NCI-H748 (cell line): ENCODE data around the gene TBC1D19.
"Not testable (repeated sequence)": the region's sequence is repeated elsewhere in the genome, so short reads cannot be mapped to it uniquely, and the experiment has no call there.

Experiments used
- DNase-seq: peaks from one replicate; lab custom pipeline; 2025; ENCODE audit not compliant: unreplicated experiment; lab: John Stamatoyannopoulos, UW

The TBC1D19 gene

GRCh38 chr4:26594778-26595177 lies 10.9 kb downstream of the TBC1D19 start:
- DNase-seq = no peak

DNA sequence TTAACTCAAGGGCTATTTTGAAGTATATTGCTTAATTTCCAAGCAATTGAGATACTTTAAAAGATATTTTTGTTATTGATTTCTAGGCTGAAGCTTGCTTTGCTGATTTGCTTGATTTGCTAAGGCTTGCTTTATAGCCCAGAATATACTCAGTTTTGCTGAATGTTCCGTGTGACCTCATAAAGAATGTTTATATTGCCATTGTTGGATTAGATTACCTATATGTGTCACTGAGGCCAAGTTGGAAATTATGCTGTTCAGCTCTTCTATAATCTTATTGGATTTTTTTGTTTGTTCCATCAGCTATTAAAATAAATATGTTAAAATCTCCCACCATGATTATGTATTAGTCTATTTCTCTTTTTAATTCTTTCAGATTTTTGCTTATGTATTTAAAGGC lies 13.0 kb downstream of the TBC1D19 start:
- DNase-seq = no peak

- no peak for DNase-seq
These were observed 17.3 kb downstream of the TBC1D19 start for GRCh38 chr4:26601204-26601603.

DNA sequence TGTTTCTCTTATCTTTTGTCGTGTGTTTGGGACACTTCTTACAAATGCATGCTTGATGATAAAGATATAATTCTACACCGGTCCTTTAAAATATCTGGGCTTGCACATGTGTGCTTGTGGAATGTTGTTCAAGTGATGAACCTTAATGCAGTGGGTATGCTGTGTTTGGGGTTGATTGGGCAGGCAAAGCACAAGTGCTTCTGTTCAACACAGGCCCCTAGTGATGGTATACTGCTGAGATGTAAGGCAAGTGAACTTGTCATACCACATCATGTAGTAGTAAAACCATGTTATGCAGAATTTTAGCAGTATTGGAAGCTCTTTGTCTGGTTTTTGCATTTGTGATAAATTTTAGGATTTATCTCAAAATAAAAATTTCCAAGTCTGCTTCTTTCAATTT lies 23.9 kb downstream of the TBC1D19 start:
- DNase-seq = no peak

- DNase-seq = no peak
These were observed 25.5 kb downstream of the TBC1D19 start for GRCh38 chr4:26609391-26609790.

DNA sequence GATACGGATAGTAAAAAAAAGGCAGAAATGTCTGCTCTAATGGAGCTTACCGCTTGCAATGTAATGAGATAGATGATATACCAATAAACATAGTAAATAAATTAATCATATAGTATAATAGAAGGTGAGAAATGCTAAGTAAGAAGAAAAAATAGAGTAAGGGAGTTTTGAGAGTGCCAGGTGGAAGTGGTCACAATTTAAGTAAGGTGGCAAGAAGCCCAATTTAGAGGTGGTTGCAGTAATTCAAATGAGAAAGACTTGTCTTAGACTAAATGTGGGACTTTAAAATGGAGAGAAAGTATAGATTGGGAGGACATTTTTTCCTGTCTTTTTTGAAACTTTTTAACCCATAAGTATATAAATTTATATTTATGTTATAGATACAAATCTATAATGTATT lies 26.0 kb downstream of the TBC1D19 start:
- DNase-seq = no peak

DNA sequence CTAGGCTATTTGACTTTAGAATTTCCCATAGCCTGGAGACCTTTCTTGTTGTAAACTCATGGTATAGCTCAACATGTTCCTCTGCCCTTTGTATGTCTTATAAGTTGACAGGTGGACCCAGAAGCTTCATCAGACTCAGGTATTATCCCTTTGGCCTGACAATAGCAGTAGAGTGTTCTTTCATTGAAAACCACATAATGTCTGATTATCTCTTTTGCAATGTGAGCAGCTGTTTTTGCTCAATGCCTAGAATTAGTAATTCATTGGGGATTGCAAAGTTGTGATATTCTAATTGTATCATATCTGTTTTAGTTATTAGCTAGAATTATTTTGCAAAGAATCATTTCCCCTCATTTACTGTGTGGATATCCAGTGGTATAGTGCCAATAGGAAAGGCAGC lies 27.5 kb downstream of the TBC1D19 start:
- DNase-seq = no peak

DNA sequence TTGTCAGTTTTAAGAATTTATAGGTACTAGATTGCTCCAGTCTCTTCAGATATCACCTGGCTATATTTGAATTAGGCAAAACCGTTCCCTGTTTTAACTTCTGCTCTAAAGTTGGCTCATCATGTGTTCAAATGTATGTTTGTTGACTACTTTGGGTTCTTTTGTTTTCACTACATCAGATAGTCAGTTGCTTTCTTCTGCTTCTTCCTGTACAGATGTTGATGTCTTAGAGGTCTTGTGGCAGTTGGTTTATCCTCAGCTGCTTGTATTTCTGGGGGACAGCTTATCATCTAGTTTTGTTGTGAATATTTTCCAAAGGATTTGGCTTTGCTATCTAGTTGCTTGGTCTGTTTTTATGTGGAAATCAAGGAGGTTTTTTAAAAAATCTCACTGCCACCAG lies 28.0 kb downstream of the TBC1D19 start:
- DNase-seq = no peak

DNA sequence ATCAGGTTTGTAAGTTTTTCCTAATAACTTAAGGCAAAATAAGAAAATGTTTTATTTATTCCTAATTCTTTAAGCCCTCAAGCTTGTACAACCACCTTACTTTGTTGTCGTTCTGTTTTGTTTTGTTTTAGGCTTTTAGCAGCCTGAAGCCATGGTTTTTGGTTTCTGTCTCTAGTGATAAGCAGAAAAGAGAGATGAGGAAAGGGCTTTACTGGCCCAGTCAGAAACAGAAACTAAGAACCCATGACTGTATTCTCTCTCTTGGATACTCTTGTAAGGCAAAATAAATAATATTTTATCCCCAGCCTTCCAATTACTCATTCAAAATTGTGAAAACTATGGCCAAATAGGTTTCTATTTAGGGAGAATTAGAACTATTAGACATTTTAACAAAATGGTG lies 29.4 kb downstream of the TBC1D19 start:
- DNase-seq = no peak

GRCh38 chr4:26613735-26614134 lies 29.9 kb downstream of the TBC1D19 start:
- DNase-seq = no peak

- no peak for DNase-seq
These were observed 35.9 kb downstream of the TBC1D19 start for GRCh38 chr4:26619784-26620183.

- DNase-seq = no peak
These were observed 37.5 kb downstream of the TBC1D19 start for GRCh38 chr4:26621366-26621765.

GRCh38 chr4:26622913-26623312 lies 39.0 kb downstream of the TBC1D19 start:
- DNase-seq = no peak

DNA sequence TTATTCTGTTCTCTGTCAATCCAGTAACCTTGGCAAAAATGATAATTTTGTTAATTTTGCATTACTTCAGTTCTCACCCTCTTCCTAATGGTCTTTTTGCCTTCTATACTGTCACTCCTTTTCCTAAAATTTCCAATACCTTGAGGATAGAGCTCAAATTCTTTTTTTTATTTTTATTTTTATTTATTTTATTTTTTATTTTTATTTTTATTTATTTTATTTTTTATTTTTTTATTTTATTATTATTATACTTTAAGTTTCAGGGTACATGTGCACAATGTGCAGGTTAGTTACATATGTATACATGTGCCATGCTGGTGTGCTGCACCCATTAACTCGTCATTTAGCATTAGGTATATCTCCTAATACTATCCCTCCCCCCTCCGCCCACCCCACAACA lies 42.8 kb downstream of the TBC1D19 start:
- DNase-seq = not testable (repeated sequence)

- DNase-seq = no peak
These were observed 49.0 kb downstream of the TBC1D19 start for GRCh38 chr4:26632916-26633315.

DNA sequence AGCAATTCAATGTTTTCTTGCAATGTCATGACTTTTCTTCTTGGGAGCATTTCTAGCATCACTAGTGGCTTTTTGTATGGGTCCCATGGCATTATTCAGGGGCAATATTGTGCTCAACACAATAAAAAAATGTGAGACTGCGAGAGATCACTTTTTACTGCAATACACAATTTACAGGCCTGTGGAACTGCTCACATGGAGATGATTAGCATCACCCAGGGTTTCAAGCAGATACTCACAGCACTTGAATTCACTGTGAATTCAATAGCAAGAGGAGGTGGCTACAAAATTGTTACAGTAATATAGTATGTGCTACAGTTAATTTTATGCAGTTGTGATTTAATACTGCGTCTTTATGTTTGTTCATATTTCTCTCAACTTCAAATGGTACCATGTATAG lies 50.4 kb downstream of the TBC1D19 start:
- no peak for DNase-seq

DNA sequence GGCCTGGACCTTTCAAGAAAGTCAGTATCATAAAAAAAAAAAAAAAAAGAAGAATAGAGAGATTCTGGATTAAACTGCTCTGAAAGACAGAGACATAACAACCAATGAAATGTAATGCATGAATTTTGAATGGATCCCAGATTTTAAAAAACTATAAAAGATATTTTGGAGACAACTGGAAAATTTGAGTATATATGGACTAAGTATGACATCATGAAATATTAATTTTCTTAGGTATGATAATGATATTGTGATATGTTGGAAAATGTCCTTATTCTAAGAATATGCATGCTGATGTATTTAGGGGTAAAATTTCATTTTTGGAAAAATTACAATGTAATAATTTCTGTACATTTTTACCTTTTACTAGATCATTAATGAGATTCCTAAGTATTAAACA lies 52.6 kb downstream of the TBC1D19 start:
- no peak for DNase-seq

GRCh38 chr4:26640639-26641038 lies 56.8 kb downstream of the TBC1D19 start:
- DNase-seq = not testable (repeated sequence)

GRCh38 chr4:26647523-26648224 lies 63.8 kb downstream of the TBC1D19 start:
- no peak for DNase-seq

DNA sequence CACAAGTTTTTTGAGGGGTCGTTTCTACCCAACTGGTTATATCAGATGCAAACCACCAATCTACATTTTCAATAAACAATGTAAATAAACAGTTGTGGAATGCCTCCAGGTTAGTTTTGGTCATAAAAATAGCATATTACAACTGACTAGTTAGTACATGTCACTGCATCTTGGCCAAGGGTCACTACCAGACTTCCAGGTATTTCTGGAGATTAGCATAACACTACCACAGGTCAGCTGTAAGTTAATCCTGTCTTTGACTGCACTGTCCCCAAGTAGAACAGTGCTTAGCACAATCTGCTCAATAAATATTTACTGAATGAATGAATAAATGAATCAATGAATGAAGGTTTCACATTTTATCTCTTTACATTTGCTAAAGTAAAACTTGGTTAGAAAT lies 64.4 kb downstream of the TBC1D19 start:
- no peak for DNase-seq

DNA sequence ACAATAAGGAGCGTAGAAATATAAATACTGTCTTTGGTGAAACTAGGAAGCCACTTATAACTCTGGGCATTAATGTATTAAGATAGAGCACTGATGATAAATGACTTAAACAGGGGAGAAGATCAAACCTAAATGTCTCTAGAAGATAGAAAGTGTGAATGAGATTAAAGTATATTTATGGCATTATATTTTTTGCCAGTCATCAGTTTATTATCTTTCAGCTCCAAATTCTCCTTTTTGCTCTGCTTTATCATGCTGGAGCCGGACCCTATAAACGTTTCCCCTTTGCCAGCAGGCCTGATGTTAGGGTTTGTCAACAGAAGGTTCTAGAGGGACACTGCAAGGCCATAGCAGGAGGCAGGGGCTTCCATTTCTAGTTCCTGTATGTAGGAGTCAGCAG lies 76.4 kb downstream of the TBC1D19 start:
- no peak for DNase-seq

- DNase-seq = no peak
These were observed 80.0 kb downstream of the TBC1D19 start for GRCh38 chr4:26663888-26664287.

- DNase-seq = no peak
These were observed 87.1 kb downstream of the TBC1D19 start for GRCh38 chr4:26670903-26671537.
